C4-2B (cell line): ENCODE results near the gene IRF2BP2.
"Not testable (repeated sequence)": the region's sequence is repeated elsewhere in the genome, so short reads cannot be mapped to it uniquely, and the experiment has no call there.

Experiments used
- CTCF ChIP-seq: fragments of 450-650 bp; conservative IDR thresholded peaks from 2 replicates; pipeline ENCODE4 v1.5.1; 2017; ENCODE audit warnings: mild to moderate bottlenecking
- ZFX ChIP-seq: fragments of 450-650 bp; IDR thresholded peaks from 2 replicates; pipeline ENCODE4 v1.6.1; 2017

- not testable (repeated sequence) for TF ChIP-seq CTCF, ZFX
These were observed 24.9 kb upstream of the IRF2BP2 start for GRCh38 chr1:234634922-234635321.
